Neural cell (in vitro differentiated cells): Measurements from ENCODE around the gene SEMG1. TPM values are rescaled to one million over a fixed set of nuclear protein-coding genes. Genes with fewer than 3 reads are reported as not detected.

Experiments
- H2AFZ ChIP-seq: fragments of 200-600, 300-800 bp; sonication (generic), shearing (Covaris generic); 2 replicates; pipeline ENCODE4 v1.6.0; 2014; ENCODE audit warnings: low read depth, mild to moderate bottlenecking, antibody characterized with exemption, low read length, moderate library complexity
- H3F3A ChIP-seq: fragments of 200-600 bp; shearing (Covaris generic); 2 replicates; pipeline ENCODE4 v1.6.1; 2016; ENCODE audit warnings: mild to moderate bottlenecking, moderate library complexity, mixed read lengths, antibody characterized with exemption, low read length; ENCODE audit not compliant: insufficient read depth, poor library complexity, severe bottlenecking
- H3K27ac ChIP-seq: fragments of 200-600, 300-800 bp; sonication (generic), shearing (Covaris generic); 2 replicates; pipeline ENCODE4 v1.5.1; 2014; ENCODE audit warnings: mild to moderate bottlenecking, low read length, moderate library complexity
- H3K27me3 ChIP-seq: fragments of 300-800, 200-600 bp; sonication (generic), shearing (Covaris generic); 2 replicates; pipeline ENCODE4 v1.6.0; 2014; ENCODE audit warnings: mild to moderate bottlenecking, low read depth, low read length, moderate library complexity; ENCODE audit not compliant: insufficient read depth
- H3K36me3 ChIP-seq: fragments of 300-800, 200-600 bp; sonication (generic), shearing (Covaris generic); 2 replicates; pipeline ENCODE4 v1.5.1; 2014; ENCODE audit warnings: mild to moderate bottlenecking, antibody characterized with exemption, low read length, moderate library complexity; ENCODE audit not compliant: insufficient read depth
- H3K4me2 ChIP-seq: fragments of 300-800, 200-600 bp; sonication (generic), shearing (Covaris generic); 2 replicates; pipeline ENCODE4 v1.6.0; 2014; ENCODE audit warnings: mild to moderate bottlenecking, low read length
- H3K4me3 ChIP-seq: fragments of 300-800, 200-600 bp; sonication (generic), shearing (Covaris generic); 2 replicates; pipeline ENCODE4 v1.5.1; 2014; ENCODE audit warnings: mild to moderate bottlenecking, low read length, moderate library complexity
- H3K79me2 ChIP-seq: fragments of 200-600 bp; shearing (Covaris generic); replicated peaks from 2 replicates; pipeline ENCODE4 v1.6.0; 2014; ENCODE audit warnings: mild to moderate bottlenecking, low read length, moderate library complexity; ENCODE audit not compliant: insufficient read depth
- H3K9ac ChIP-seq: fragments of 300-800, 200-600 bp; sonication (generic), shearing (Covaris generic); 2 replicates; pipeline ENCODE4 v1.6.1; 2016; ENCODE audit warnings: mild to moderate bottlenecking, low read length, mixed read lengths
- H3K9me2 ChIP-seq: fragments of 200-600 bp; shearing (Covaris generic); 2 replicates; pipeline ENCODE4 v1.6.1; 2016; ENCODE audit warnings: mild to moderate bottlenecking, low read length, mixed read lengths; ENCODE audit not compliant: insufficient read depth
- H3K9me3 ChIP-seq: fragments of 200-600, 300-800 bp; sonication (generic), shearing (Covaris generic); 2 replicates; pipeline ENCODE4 v1.6.1; 2016; ENCODE audit warnings: mild to moderate bottlenecking, mixed run types, low read length, moderate library complexity, mixed read lengths
- H4K20me1 ChIP-seq: fragments of 200-600 bp; shearing (Covaris generic); 2 replicates; pipeline ENCODE4 v1.6.1; 2016; ENCODE audit warnings: mild to moderate bottlenecking, mixed run types; ENCODE audit not compliant: insufficient read depth
- EP300 ChIP-seq: fragments of 450-650 bp; conservative IDR thresholded peaks from 2 replicates; pipeline ENCODE4 v1.6.1; 2014; ENCODE audit warnings: antibody characterized with exemption, mild to moderate bottlenecking, moderate library complexity; ENCODE audit not compliant: poor library complexity, severe bottlenecking
- EZH2 ChIP-seq: fragments of 200-600, 300-800 bp; shearing (Covaris generic), sonication (generic); IDR thresholded peaks from 2 replicates; pipeline ENCODE4 v1.6.1; 2014; ENCODE audit warnings: antibody characterized with exemption, low read length, borderline replicate concordance, mild to moderate bottlenecking; ENCODE audit not compliant: insufficient read depth, poor library complexity, severe bottlenecking
- MXI1 ChIP-seq: fragments of 450-650 bp; conservative IDR thresholded peaks from 2 replicates; pipeline ENCODE4 v1.6.1; 2014; ENCODE audit warnings: antibody characterized with exemption, mild to moderate bottlenecking; ENCODE audit not compliant: poor library complexity, severe bottlenecking
- POLR2AphosphoS5 ChIP-seq: IDR thresholded peaks from 2 replicates; pipeline ENCODE4 v1.6.1; 2012
- SMC3 ChIP-seq: fragments of 450-650 bp; conservative IDR thresholded peaks from 2 replicates; pipeline ENCODE4 v1.6.1; 2014; ENCODE audit warnings: antibody characterized with exemption, mild to moderate bottlenecking, moderate library complexity; ENCODE audit not compliant: poor library complexity
- TAF1 ChIP-seq: IDR thresholded peaks from 2 replicates; pipeline ENCODE4 v1.6.1; 2012; ENCODE audit warnings: low read depth
- polyA plus RNA-seq: library from polyadenylated mRNA; depleted of rRNA; stranded (reverse); fragments of >200 nt; gene quantifications from 2 replicates; pipeline ENCODE4 v1.2.3, GENCODE V29; 2014
- TF ChIP-seq, protein P1 (sequence below): IDR thresholded peaks from 2 replicates; pipeline ENCODE4 v1.6.1; 2012; ENCODE audit warnings: borderline replicate concordance
- TF ChIP-seq, protein P2 (sequence below): fragments of 450-650 bp; IDR thresholded peaks from 2 replicates; pipeline ENCODE4 v1.5.1; 2014; ENCODE audit warnings: antibody characterized with exemption, mild to moderate bottlenecking, moderate library complexity; ENCODE audit not compliant: poor library complexity, severe bottlenecking

Gene SEMG1
- polyA plus RNA-seq, 1 donor from 2014 or later, result not detected

GRCh38 chr20:45258259-45258658 is 51.4 kb downstream of the SEMG1 start:
- H3K27ac ChIP-seq, result no peak overlapping the region

GRCh38 chr20:45258664-45259063 is 51.8 kb downstream of the SEMG1 start:
- H3F3A ChIP-seq, result no peaks in the 10 kb centered on the region
- no peak overlapping the region for H3K27ac ChIP-seq
- no peaks in the 10 kb centered on the region for H3K79me2 ChIP-seq
- no peaks in the 10 kb centered on the region for H3K27me3 ChIP-seq
- no peak for TF ChIP-seq EP300
- no peak for TF ChIP-seq EZH2
- no peak for TF ChIP-seq MXI1
- TF ChIP-seq, protein P1, sequence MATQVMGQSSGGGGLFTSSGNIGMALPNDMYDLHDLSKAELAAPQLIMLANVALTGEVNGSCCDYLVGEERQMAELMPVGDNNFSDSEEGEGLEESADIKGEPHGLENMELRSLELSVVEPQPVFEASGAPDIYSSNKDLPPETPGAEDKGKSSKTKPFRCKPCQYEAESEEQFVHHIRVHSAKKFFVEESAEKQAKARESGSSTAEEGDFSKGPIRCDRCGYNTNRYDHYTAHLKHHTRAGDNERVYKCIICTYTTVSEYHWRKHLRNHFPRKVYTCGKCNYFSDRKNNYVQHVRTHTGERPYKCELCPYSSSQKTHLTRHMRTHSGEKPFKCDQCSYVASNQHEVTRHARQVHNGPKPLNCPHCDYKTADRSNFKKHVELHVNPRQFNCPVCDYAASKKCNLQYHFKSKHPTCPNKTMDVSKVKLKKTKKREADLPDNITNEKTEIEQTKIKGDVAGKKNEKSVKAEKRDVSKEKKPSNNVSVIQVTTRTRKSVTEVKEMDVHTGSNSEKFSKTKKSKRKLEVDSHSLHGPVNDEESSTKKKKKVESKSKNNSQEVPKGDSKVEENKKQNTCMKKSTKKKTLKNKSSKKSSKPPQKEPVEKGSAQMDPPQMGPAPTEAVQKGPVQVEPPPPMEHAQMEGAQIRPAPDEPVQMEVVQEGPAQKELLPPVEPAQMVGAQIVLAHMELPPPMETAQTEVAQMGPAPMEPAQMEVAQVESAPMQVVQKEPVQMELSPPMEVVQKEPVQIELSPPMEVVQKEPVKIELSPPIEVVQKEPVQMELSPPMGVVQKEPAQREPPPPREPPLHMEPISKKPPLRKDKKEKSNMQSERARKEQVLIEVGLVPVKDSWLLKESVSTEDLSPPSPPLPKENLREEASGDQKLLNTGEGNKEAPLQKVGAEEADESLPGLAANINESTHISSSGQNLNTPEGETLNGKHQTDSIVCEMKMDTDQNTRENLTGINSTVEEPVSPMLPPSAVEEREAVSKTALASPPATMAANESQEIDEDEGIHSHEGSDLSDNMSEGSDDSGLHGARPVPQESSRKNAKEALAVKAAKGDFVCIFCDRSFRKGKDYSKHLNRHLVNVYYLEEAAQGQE, result no peak
- TF ChIP-seq TAF1, result no peak
- no peak for TF ChIP-seq SMC3
- no peak for TF ChIP-seq POLR2AphosphoS5
- TF ChIP-seq, protein P2, sequence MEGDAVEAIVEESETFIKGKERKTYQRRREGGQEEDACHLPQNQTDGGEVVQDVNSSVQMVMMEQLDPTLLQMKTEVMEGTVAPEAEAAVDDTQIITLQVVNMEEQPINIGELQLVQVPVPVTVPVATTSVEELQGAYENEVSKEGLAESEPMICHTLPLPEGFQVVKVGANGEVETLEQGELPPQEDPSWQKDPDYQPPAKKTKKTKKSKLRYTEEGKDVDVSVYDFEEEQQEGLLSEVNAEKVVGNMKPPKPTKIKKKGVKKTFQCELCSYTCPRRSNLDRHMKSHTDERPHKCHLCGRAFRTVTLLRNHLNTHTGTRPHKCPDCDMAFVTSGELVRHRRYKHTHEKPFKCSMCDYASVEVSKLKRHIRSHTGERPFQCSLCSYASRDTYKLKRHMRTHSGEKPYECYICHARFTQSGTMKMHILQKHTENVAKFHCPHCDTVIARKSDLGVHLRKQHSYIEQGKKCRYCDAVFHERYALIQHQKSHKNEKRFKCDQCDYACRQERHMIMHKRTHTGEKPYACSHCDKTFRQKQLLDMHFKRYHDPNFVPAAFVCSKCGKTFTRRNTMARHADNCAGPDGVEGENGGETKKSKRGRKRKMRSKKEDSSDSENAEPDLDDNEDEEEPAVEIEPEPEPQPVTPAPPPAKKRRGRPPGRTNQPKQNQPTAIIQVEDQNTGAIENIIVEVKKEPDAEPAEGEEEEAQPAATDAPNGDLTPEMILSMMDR, result no peak
- H3K9me2 ChIP-seq, result no peaks in the 10 kb centered on the region
- H3K4me3 ChIP-seq, result no peak overlapping the region
- H3K36me3 ChIP-seq, result no peaks in the 10 kb centered on the region
- H3K9ac ChIP-seq, result no peak overlapping the region
- no peak overlapping the region for H2AFZ ChIP-seq
- no peak overlapping the region for H3K4me2 ChIP-seq
- no peaks in the 10 kb centered on the region for H3K9me3 ChIP-seq
- no peaks in the 10 kb centered on the region for H4K20me1 ChIP-seq

More at GRCh38 chr20:45258259-45258658, 51.4 kb downstream of the SEMG1 start:
- Histone ChIP-seq H3K27me3 (no peaks in the 10 kb centered on the region), H3K9me3 (no peaks in the 10 kb centered on the region), H3K4me3 (no peak overlapping the region), H3K36me3 (no peaks in the 10 kb centered on the region), H3K79me2 (no peaks in the 10 kb centered on the region), H3K9ac (no peak overlapping the region), H3F3A (no peaks in the 10 kb centered on the region), H4K20me1 (no peaks in the 10 kb centered on the region), H3K9me2 (no peaks in the 10 kb centered on the region), H3K4me2 (no peak overlapping the region), H2AFZ (no peak overlapping the region)
- no peak for TF ChIP-seq POLR2AphosphoS5

Other genes with a start within 250 kb of the SEMG1 start
- 10.0 and 11.7 TPM in 2 replicates for gene TOMM34, start 246.6 kb upstream of the SEMG1 start, polyA plus RNA-seq
- 12.5 and 14.0 TPM in 2 replicates for gene STK4, start 240.5 kb upstream of the SEMG1 start, polyA plus RNA-seq
- gene KCNS1, start 105.9 kb upstream of the SEMG1 start, polyA plus RNA-seq, result not detected in 2 replicates
- gene WFDC5, start 91.9 kb upstream of the SEMG1 start, polyA plus RNA-seq, result not detected in 2 replicates
- gene WFDC12, start 82.6 kb upstream of the SEMG1 start, polyA plus RNA-seq, result not detected in 2 replicates
- 1.4 TPM in 1 of 2 replicates, not detected in the other for gene PI3, start 32.1 kb upstream of the SEMG1 start, polyA plus RNA-seq
- not detected in 2 replicates for gene SEMG2, start 14.3 kb downstream of the SEMG1 start, polyA plus RNA-seq
- not detected in 2 replicates for gene SLPI, start 47.5 kb downstream of the SEMG1 start, polyA plus RNA-seq
- gene RBPJL, start 99.8 kb downstream of the SEMG1 start, polyA plus RNA-seq, result not detected in 2 replicates
- not detected in 2 replicates for gene MATN4, start 101.3 kb downstream of the SEMG1 start, polyA plus RNA-seq
- gene SDC4, start 141.4 kb downstream of the SEMG1 start, polyA plus RNA-seq, result 0.24 TPM in 1 of 2 replicates, not detected in the other
- 15.8 and 16.1 TPM in 2 replicates for gene SYS1, start 156.1 kb downstream of the SEMG1 start, polyA plus RNA-seq
- not detected in 2 replicates for gene TP53TG5, start 171.3 kb downstream of the SEMG1 start, polyA plus RNA-seq
- 9.1 and 18.4 TPM in 2 replicates for gene DBNDD2, start 201.3 kb downstream of the SEMG1 start, polyA plus RNA-seq
- gene PIGT, start 209.1 kb downstream of the SEMG1 start, polyA plus RNA-seq, result 24.3 and 29.1 TPM in 2 replicates